ENCODE measurements around the gene OCRL. TPM values are rescaled to one million over a fixed set of nuclear protein-coding genes. Genes with fewer than 3 reads are reported as not detected.

Gene OCRL
- polyA plus RNA-seq, 1 of the 3 experiments (the other 2 are of a cell fraction): 18.6 TPM

DNA sequence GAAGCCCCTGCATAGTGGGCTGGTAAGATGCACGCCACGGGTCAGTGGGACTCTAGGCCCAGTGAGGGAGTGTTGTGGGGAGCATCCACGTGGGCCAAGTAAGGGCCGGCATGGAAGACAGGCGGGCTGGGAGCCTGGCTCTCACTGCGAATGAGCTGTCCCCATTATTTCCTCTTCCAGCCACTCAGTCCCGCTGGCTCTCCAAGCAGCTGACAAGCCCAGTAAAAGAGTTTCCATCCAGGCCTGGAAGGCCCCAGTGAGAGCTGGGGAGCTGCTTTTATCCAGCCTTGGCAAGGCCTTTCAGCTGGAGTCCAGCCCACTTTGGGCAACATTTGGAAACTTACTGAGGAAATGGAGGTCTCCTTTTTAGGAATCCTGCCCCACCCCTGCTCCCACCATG, 89.8 kb downstream of the OCRL start:
- H3K4me1 ChIP-seq (ENCODE audit: control insufficient read depth in 1 of 2, insufficient read depth in 2 of 2, low read depth in 1 of 2, low read length in 1 of 2): peaks cover 0 to 5% of the 10 kb centered on the region in 2 experiments; a peak in 1 of 4 replicates
- H3K4me2 ChIP-seq: no peak overlapping the region
- H3K9me3 ChIP-seq: no peaks in the 10 kb centered on the region
- H3K27me3 ChIP-seq (ENCODE audit: insufficient read depth): no peaks in the 10 kb centered on the region; the same call in 1 of the 2 replicates
- no peaks in the 10 kb centered on the region for H4K20me1 ChIP-seq (ENCODE audit: insufficient read depth)
- no peaks in the 10 kb centered on the region for H3K36me3 ChIP-seq (replicated peaks in 1 of 2; ENCODE audit: control insufficient read depth in 1 of 2, insufficient read depth in 2 of 2, low read length in 1 of 2)
- H3F3A ChIP-seq (replicated peaks; ENCODE audit: insufficient read depth): no peaks in the 10 kb centered on the region
- no peak for TF ChIP-seq EZH2phosphoT487 (IDR thresholded peaks at IDR 0.05; ENCODE audit: borderline replicate concordance, low read depth)
- no peak for TF ChIP-seq FOSL2 (IDR thresholded peaks at IDR 0.05; ENCODE audit: borderline replicate concordance, low read depth)
- TF ChIP-seq RXRA (IDR thresholded peaks at IDR 0.05; ENCODE audit: borderline replicate concordance, low read depth): no peak
- no peak for TF ChIP-seq ELF1 (IDR thresholded peaks at IDR 0.05)
- no peak for TF ChIP-seq EP300 (IDR thresholded peaks at IDR 0.05; ENCODE audit: borderline replicate concordance in 1 of 2, low read depth in 1 of 2, low read length in 1 of 2)
- no peak for TF ChIP-seq IRF3 (IDR thresholded peaks at IDR 0.05; ENCODE audit: low read depth, low read length)
- TF ChIP-seq, protein P1, sequence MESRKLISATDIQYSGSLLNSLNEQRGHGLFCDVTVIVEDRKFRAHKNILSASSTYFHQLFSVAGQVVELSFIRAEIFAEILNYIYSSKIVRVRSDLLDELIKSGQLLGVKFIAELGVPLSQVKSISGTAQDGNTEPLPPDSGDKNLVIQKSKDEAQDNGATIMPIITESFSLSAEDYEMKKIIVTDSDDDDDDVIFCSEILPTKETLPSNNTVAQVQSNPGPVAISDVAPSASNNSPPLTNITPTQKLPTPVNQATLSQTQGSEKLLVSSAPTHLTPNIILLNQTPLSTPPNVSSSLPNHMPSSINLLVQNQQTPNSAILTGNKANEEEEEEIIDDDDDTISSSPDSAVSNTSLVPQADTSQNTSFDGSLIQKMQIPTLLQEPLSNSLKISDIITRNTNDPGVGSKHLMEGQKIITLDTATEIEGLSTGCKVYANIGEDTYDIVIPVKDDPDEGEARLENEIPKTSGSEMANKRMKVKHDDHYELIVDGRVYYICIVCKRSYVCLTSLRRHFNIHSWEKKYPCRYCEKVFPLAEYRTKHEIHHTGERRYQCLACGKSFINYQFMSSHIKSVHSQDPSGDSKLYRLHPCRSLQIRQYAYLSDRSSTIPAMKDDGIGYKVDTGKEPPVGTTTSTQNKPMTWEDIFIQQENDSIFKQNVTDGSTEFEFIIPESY (IDR thresholded peaks at IDR 0.05; ENCODE audit: borderline replicate concordance, low read depth): no peak
- TF ChIP-seq FOXJ3 (CRISPR knock-in tag; IDR thresholded peaks at IDR 0.05): no peak
- DNase-seq: no peak
- no peak overlapping the region for H2AFZ ChIP-seq (ENCODE audit: low read depth)
- H3K27ac ChIP-seq (ENCODE audit: low read depth in 2 of 2, low read length in 1 of 2): no peak overlapping the region
- no peaks in the 10 kb centered on the region for H3K79me2 ChIP-seq (ENCODE audit: insufficient read depth)
- ChIA-PET CTCF (interaction anchor here (4.9 kb wide), 1 partner anchor 96 kb away, joined by 29 read pairs; no protein-coding TSS in a partner anchor), POLR2A (no interaction called here)
- 36% methylated on average over 4 of the region's 7 CpGs for WGBS (ENCODE audit: low lambda C conversion rate)
- no peak overlapping the region for H3K4me3 ChIP-seq (ENCODE audit: low read depth in 2 of 2, low read length in 1 of 2)
- no peaks in the 10 kb centered on the region for H3K9me2 ChIP-seq
- no peak overlapping the region for H3K9ac ChIP-seq

DNA sequence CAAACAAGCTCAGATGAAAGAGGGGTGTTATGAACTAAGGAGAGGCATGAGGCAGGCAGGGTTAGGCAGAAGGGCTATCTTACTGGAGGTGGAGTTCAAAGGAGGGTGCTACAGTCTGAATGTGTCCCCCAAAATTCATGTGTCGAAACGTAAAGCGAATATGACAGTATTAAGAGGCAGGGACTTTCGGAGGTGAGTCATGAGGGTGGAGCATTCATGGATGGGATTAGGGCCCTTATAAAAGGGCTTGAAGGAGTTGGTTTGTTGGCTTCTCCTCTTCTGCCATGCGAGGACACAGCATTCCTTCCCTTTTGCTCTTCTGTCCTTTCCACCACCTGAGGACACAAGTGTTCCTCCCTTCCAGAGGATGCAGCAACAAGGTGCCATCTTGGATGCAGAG, 91.8 kb downstream of the OCRL start:
- H3K4me2 ChIP-seq: no peak overlapping the region
- H3K4me3 ChIP-seq (ENCODE audit: low read depth in 2 of 2, low read length in 1 of 2): no peak overlapping the region
- H3F3A ChIP-seq (replicated peaks; ENCODE audit: insufficient read depth): no peaks in the 10 kb centered on the region
- H3K9me3 ChIP-seq: no peaks in the 10 kb centered on the region
- peaks cover 0 to 8% of the 10 kb centered on the region in 2 experiments; a peak in 1 of 4 replicates for H3K4me1 ChIP-seq (ENCODE audit: control insufficient read depth in 1 of 2, insufficient read depth in 2 of 2, low read depth in 1 of 2, low read length in 1 of 2)
- no peak overlapping the region for H3K9ac ChIP-seq
- no peak overlapping the region for H2AFZ ChIP-seq (ENCODE audit: low read depth)
- peaks cover 6% of the 10 kb centered on the region; the same call in 1 of the 2 replicates for H3K27me3 ChIP-seq (ENCODE audit: insufficient read depth)
- ChIA-PET POLR2A (no interaction called here), CTCF (interaction anchor here (1.3 to 4.9 kb wide), 2 partner anchors 94 to 429 kb away, joined by 4 to 29 read pairs; no protein-coding TSS in a partner anchor)
- DNase-seq: no peak
- H3K36me3 ChIP-seq (replicated peaks in 1 of 2; ENCODE audit: control insufficient read depth in 1 of 2, insufficient read depth in 2 of 2, low read length in 1 of 2): no peaks in the 10 kb centered on the region
- 48% methylated on average over 5 of the region's 5 CpGs for WGBS (ENCODE audit: low lambda C conversion rate)
- TF ChIP-seq TCF12 (IDR thresholded peaks at IDR 0.05): no peak
- no peak for TF ChIP-seq JUND (IDR thresholded peaks at IDR 0.05)
- TF ChIP-seq RAD21 (IDR thresholded peaks at IDR 0.05; ENCODE audit: low read length): no peak
- TF ChIP-seq, protein P1 (IDR thresholded peaks at IDR 0.05; ENCODE audit: borderline replicate concordance, low read depth): no peak
- no peak for TF ChIP-seq RCOR1 (IDR thresholded peaks at IDR 0.05; ENCODE audit: low read length)
- H3K27ac ChIP-seq (ENCODE audit: low read depth in 2 of 2, low read length in 1 of 2): no peak overlapping the region
- H3K79me2 ChIP-seq (ENCODE audit: insufficient read depth): no peaks in the 10 kb centered on the region
- H4K20me1 ChIP-seq (ENCODE audit: insufficient read depth): no peaks in the 10 kb centered on the region
- H3K9me2 ChIP-seq: no peaks in the 10 kb centered on the region

Measured in SK-N-SH (cell line).